ENCODE results near the gene MAGOHB.
"Not testable (repeated sequence)": the region's sequence is repeated elsewhere in the genome, so short reads cannot be mapped to it uniquely, and the experiment has no call there.

MAGOHB gene

DNA sequence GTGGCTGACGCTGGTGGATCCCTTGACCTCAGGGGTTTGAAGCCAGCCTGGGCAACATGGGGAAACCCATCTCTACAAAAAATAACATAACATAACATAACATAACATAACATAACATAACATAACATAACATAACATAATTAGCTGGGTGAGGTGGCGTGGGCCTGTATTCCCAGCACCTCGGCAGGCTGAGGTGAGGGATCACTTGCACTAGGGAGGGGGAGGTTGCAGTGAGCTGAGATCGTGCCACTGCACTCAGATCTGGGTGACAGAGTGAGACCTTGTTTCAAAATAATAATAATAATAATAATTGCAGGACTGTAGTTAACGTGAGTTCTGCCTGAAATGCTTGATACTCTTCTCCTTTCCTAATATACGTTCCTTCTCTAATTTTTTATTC is 1.3 kb downstream of the MAGOHB start:
- no peak for DNase-seq (ENCODE audit: low spot score)

DNA sequence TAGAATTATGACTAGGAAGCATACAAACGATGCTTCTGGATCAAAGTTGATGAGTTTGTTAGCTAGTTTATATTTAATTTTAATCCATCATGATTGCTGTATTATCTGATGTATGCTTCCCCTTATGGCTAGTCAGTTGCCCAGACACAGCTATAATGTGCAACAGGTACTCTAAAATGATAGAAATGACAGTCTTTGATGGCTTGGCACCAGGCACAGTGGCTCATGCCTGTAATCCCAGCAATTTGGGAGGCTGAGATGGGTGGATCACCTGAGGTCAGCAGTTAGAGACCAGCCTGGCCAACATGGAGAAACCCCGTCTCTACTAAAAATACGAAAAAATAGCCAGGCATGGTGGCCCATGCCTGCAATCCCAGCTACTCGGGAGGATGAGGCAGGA is 2.2 kb downstream of the MAGOHB start:
- not testable (repeated sequence) for DNase-seq (ENCODE audit: low spot score)

DNA sequence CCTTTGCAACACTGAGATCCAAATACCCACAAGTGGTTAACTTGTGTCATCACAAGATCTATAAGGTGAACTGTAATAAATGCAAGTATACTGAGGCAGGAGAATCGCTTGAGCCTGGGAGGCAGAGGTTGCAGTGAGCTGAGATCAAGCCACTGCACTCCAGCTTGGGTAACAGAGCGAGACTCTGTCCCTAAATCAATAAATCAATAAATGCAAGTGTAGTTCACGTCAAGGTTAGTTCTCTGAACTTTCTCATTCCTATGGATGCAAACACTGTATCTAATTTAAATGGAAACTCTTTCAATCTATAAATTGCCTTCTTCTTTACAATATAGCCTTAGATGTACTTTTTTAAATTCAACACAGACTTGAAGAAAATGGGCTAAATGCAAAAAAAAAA is 3.2 kb downstream of the MAGOHB start:
- no peak for DNase-seq (ENCODE audit: low spot score)

DNA sequence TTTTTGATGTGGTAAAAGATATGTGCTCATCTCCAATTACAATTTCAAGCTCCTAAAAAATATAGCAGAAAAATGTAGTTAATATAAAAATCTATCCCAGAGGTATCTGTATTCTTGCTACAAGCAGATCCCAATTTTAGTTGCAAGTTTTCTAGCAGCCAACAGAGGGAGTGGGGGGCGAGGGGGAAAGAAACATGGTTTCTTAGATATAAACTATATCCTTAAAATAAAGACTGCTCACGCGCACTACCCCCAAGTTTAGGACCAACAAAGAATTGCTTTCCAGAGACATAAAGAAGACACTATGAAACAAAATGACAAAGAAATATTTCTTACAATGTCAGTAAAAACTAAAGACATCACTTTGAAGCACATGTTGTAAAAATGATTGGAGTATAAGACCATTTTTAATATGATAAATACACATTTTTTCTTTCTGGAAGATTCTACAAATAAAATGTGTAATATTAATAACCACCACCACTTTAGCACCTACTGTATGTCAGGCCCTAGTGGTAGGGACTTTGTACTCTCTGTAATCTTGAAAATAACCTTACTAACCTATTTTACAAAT is 5.4 kb downstream of the MAGOHB start:
- no peak for DNase-seq (ENCODE audit: low spot score)

DNA sequence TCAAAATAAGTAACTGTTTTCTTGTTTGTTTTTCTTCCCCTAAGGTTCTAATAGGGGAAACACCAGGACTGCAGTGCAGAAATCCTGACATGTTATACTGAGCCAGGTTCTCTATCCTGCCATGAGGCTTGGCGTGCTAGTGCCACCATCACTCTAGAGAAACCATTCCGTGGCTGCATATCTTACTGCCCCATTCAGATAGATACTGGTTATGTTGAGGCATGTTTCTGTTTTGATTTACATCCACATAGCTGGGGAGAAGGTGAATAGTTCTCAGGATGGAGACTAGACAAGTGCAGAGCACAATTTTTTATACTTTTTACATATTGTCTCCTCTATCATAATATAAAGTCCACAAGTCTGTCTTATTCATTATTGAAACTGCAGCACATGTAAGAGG is 11.5 kb downstream of the MAGOHB start:
- no peak for DNase-seq (ENCODE audit: low spot score)

DNA sequence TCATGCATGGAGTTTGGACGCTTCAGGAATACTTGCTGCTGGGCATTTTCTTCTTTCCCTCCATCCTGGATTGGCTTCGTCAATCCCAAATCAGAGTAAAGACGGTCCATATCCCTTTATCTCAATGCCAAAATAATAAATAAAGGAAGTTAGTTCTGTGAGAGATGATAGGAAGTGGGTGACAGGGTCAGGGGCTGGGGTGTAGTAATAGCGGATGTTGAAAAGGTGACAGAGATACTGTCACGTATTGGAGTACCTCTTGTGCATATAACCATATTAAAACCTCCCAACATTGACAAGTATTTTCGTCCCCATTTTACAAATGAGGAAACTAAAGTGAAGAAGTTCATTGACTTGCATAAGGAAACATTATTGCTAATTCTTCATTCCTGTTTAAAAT is 12.4 kb downstream of the MAGOHB start:
- DNase-seq (ENCODE audit: low spot score): no peak

DNA sequence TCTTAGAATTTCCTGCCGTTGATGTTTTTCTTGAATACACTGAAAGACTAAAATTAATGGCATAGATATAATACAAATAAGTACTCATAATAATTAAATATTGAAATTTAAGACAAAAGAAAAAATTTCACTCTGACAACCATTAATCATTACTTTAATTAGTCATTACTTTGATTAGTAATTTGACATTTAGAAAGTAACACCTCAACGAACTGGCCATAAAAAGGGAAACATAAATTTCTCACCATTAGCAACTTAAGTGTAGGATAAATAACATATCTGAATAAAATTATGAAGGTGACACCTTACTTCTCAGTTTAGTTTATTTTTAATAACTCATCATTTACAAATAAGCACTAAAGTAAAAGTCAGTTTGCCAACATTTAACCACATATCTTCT is 17.5 kb downstream of the MAGOHB start:
- DNase-seq (ENCODE audit: low spot score): no peak

DNA sequence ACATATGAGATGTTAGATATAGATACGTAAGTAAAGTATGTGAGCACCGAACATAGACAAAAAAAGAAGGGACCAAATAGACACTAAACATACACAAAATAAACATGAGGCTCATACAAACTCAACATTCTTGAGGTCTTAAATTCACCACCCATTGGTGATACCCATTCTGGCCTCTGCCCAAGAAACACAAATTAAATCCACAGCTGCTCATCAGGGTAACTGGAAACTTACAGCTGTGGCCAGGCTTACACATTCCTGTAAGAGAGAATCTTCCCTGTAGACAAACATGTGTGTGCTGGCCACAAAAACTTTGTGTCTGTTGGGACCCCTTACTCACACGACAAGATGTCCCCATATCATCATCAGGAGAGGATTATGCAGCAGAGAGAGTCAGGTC is 22.4 kb downstream of the MAGOHB start:
- DNase-seq (ENCODE audit: low spot score): no peak

DNA sequence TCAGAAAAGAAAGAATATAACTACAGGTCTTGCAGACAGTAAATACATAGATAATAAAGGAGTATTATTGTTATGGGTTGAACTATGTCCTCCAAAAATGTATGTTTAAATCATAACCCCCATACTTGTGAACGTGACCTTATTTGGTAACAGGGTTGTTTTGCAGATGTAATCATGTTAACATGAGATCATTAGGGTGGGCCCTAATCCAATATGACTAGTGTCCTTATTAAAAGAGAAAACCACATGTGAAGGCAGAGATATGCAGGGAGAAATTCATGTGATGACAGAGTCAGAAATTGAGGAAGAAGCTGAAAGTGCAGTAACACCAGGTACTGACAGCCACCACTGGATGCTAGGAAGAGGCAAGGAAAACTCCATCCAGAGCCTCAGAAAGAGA is 29.0 kb downstream of the MAGOHB start:
- no peak for DNase-seq (ENCODE audit: low spot score)

DNA sequence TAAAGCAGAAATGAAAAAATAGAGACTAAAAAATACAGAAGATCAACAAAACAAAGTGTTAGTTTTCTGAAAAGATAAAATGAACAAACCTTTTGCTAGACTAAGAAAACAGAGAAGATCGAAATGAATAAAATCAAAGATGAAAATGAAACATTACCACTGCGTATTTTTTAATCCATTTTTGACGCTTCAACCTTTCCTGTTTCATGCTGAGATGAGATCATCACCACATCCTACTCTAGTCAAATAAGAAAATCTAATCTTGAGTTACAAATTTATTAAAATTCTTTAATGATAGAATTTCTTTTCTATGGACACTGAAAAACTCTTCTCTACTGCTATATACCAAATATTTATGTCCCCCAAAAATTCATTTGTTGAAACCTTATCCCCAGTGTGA is 30.7 kb downstream of the MAGOHB start:
- DNase-seq (ENCODE audit: low spot score): no peak

DNA sequence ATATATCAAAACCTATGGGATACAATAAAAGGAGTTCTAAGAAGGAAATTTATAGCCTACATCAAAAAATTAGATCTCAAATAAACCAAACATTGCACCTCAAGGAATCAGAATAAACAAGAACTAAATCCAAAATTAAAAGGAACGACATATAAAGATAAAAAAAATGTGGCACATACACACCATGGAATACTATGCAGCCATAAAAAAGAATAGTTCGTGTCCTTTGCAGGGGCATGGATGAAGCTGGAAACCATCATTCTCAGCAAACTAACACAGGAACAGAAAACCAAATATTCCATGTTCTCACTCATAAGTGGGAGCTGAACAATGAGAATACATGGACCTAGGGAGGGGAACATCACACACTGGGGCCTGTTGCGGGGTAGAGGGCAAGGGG is 31.3 kb downstream of the MAGOHB start:
- DNase-seq (ENCODE audit: low spot score): not testable (repeated sequence)

DNA sequence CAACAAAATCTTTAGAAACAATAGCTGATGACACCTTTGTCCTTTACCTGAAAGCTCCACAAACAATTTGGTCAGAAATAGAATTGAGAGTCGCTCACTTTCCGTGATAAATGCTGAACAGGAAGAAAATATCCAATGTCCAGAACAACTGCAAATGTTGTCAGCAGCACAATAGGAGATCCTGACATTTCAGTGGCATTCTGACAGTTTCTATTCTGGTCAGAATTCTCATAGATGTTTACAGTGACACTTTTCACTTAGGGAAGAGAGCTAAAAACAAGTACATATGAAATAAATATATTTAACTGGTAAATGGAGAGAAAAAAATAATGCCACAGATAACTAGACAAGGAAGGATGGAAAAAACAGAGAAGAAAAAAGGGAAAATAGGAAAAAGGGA is 39.1 kb downstream of the MAGOHB start:
- no peak for DNase-seq (ENCODE audit: low spot score)

DNA sequence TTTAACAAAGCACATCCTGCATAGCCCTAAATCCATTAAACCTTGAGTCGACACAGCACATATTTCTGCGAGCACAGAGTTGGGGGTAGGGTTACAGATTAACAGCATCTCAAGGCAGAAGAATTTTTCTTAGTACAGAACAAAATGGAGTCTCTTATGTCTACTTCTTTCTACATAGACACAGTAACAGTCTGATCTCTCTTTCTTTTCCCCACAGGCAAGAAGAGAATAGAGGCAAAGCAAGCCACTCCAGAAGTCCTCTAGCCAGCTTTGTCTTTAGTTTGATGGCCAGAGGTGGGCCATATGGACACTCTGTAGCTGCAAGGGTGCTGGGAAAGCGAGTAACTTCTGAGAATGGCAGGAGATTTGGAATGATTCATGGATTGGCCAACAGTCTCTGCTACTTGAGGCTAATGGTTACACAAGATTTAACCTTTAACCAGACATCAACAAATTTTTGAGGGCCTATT is 41.4 kb downstream of the MAGOHB start:
- DNase-seq (ENCODE audit: low spot score): not testable (repeated sequence)

DNA sequence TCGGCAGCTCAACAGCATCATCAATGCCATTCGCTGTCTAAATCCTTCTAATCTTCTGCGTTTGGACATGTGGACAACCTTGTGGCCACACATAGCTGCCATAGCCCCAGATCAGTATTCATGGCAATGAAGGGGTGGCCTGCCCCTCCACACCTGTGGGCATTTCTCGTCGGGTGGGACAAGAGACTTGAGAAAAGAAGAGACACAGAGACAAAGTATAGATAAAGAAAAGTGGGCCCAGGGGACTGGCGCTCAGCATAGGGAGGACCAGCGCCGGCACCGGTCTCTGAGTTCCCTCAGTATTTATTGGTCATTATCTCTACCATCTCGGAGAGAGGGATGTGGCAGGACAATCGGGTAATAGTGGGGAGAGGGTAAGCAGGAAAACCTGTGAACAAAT is 42.3 kb downstream of the MAGOHB start:
- DNase-seq (ENCODE audit: low spot score): no peak

DNA sequence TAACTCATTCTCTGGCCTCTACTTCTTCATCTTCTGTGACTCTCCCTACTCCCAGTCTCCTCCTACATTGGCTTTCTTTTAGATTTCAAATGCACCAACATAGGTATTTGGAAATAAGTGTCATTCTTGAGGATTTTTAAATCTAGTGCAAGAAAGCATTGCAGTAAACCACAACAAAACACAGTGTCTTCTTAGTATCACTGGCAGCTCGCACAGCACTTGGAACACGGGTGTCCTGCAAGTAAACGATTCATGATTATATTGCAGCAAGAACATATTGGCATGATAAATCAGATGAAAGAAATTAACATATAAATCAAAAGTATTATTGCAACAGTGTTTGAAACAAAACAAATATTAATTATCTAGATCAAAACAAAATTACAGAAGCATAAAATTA is 45.6 kb downstream of the MAGOHB start:
- no peak for DNase-seq (ENCODE audit: low spot score)

DNA sequence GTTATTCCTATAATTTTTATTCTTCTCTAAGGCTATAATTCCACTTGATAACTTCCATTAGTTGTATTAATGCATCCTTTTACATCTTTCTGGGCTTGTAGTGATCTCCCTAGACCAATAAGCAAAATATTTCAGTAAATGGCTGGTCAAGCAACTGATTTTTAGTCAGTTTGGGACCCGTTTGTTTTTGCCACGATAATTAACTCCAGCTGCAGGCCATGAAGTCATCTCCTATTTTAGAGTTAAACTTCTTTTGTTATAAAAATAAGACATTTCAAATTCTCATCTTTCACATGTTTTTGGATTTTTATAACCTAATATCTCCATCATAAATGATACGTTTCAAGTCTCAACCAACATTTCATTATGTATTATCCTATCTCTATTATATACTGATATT is 49.4 kb downstream of the MAGOHB start:
- no peak for DNase-seq (ENCODE audit: low spot score)

DNA sequence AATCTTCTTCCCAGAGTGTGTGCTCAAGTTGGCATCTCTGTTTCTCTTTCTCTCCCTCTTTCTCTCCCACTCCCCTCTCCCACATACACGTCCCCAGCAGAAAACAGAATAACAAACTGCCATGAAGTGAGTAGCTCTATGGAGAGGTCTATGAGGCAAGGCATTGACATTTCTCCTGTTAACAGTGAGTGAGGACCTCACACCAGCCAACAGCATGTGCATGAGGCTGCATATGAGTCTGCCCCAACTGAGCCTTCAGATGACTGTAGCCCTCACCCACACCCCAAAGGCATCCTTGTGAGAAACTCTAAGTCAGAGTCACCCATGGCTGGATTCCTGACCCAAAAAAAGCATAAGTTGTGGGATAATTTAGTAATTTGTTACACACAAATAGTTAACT is 50.4 kb downstream of the MAGOHB start:
- no peak for DNase-seq (ENCODE audit: low spot score)

DNA sequence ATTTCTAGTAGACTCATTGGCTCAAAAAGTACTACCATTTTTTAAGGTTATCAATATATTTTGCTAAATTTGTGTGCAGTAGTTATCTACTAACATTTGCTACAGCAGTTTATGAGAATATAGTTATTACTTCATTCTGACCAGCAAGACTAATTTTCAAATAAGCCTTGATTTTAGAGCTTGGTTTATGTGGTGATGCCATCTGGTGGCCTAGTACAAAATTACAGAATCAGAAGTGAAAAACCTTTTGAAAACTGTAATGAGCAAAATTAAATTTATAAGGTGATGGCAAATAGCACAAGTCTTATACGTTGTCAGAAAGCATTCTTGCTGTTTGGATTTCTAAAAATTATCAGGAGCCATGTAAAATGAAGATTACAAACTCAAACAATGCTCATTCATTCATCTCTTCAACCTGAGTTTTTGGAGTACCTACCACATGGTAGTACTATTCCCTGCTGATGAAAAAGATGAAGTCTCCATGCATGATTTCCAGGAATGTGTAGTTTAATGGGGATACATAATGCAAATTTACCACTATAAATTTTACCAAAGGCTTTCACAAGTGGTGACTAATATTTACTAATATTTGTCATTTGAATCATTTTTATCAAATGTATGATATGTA is 51.0 kb downstream of the MAGOHB start:
- peak; percentile 30 for DNase-seq (ENCODE audit: low spot score)

DNA sequence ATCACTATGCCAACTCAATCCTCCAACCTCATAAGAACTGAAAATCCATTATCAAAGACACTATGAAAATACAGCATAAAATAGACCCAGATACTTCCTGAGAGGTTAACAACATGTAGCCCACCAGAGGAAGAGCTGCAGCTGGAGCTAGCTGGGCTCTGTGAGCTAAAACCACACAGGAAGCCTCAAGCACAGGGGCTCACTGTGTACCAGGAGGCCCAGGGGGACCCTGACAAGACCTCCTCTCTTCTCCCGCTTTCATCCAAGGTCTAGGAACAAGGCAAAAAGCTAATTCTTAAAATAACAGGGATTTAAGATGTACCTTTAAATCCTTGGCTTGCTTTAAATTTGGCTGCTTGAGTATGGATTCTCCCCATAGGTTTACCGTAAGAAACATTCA is 54.2 kb downstream of the MAGOHB start:
- DNase-seq (ENCODE audit: low spot score): no peak

DNA sequence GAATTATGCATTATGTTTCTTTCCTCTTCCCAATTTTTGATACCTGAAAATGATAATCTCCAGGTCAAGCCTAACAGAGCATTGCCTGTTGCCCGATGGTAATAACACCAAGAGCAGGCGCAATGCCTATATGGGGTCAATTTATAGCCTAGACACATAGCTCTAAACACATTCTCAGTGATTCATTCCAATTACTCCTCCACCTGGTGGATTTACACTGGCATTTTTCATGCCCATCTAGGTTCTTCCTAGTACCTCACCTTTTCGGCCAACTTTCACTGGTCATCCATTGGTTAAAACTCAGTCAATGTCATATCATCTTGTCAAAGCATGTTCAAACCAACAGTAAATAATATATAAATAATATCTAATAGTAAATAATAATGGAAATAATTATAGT is 54.6 kb downstream of the MAGOHB start:
- DNase-seq (ENCODE audit: low spot score): no peak

DNA sequence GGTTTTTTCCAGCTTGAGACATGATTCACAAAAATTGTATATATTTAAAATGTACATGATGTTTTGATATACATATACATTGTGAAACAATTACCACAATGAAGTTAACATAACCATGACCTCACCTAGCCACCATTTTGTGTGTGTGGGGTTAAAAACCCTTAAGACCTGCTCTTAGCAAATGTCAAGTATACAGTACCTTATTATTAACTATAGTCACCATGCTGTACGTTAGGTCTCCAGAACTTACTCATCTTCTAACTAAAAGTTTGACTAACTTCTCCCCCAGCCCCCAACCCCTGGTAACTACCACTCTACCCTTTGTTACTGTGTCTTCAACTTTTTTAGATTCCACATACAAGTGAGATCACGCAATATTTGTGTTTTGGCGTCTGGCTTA is 55.1 kb downstream of the MAGOHB start:
- no peak for DNase-seq (ENCODE audit: low spot score)

DNA sequence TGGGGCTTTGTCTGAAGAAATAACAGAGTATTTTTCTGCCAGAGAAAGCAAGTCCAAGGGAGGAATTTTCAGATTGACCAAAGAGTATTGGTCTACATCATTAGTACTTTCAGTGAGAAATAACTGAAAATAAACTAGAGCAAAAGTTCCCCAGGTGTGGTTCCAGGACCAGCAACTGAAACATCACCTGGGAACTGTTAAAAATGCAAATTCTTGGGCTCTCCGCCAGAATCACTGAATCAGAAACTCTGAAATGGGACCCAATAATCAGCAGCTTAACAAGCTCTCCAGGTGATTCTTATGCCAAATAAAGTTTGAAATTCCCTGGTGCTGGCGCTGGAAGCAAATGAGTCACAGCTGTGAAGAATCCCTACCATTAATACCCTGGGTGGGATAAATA is 55.6 kb downstream of the MAGOHB start:
- DNase-seq (ENCODE audit: low spot score): no peak

DNA sequence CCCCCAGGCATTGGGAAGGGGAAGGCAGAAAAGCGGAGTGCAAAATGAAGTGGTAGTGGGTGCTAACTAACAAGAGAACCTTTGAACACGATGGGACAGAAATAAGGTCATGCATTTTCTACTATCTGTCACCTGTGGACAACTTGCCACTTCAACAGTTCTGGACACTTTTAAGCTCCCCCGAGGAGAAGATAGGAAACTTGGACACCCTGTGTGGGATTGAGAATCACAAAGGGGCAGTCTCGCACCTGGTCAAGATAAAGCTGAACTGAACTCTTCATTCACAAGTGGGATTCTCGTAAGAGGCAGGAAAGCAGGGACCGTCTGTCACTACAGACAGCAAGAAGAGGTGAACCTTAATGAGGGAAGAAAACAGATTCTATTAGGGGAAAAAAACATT is 56.1 kb downstream of the MAGOHB start:
- DNase-seq (ENCODE audit: low spot score): no peak

DNA sequence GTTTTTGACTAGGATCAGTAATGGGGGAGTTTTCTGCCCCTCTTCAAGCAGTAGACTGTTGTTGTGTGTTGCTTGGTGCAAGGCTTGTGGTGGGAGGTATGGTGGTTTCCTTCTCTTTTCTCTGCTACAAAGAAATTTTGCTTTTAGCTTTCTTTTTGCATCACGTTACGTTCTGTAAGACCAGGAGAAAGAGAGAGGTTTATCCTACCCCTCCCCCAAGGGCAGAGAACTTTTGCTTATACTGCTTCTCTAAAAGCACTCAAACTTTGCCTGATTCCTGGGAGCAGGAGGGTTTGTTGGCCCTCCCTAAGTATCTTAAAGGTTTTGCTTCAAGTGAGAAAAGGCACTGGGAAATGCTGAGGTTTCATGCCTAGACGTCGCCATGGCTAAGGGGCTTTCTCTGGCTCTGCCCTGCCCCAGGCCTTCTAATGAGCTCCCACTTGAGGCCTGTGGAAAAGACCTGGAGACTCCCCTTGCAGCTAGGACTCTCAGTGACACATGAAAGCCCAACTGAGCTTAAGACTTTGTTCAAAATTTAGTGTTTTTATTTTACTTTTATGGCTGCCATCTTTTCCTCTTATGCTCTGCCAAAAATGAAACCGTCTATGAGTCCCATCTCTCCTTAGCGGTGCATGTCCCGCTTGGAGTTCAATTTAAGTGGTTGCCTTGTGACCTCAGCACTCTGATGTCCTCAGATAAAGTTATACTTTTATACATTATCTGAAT is 58.5 kb downstream of the MAGOHB start:
- DNase-seq (ENCODE audit: low spot score): no peak
